DMS53 treated with DMSO at 0.1 percent for 48 hours (cell line): ENCODE results near the gene KY.

Experiments used
- DNase-seq: peaks from one replicate; lab custom pipeline; 2025; ENCODE audit not compliant: unreplicated experiment; lab: John Stamatoyannopoulos, UW

Gene KY

DNA sequence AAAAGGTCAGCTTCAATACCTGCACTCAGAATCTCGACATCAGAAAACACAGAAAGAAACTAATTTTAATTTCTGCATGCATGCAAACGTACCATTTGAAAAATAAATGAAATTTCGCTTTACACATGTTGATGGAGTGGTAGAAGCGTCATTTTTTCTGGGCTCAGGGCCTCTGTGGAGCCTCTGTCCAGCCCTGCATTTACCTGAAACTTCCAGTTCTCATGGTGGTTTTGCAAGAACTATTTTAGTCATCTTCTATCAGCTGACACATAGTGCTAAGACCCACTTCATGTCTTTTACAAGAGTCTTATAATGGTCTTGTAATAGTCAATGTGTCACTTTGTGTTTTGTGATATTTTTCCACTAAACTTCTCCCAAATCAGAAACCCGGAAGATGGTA is 5.3 kb downstream of the KY start:
- DNase-seq: no peak

DNA sequence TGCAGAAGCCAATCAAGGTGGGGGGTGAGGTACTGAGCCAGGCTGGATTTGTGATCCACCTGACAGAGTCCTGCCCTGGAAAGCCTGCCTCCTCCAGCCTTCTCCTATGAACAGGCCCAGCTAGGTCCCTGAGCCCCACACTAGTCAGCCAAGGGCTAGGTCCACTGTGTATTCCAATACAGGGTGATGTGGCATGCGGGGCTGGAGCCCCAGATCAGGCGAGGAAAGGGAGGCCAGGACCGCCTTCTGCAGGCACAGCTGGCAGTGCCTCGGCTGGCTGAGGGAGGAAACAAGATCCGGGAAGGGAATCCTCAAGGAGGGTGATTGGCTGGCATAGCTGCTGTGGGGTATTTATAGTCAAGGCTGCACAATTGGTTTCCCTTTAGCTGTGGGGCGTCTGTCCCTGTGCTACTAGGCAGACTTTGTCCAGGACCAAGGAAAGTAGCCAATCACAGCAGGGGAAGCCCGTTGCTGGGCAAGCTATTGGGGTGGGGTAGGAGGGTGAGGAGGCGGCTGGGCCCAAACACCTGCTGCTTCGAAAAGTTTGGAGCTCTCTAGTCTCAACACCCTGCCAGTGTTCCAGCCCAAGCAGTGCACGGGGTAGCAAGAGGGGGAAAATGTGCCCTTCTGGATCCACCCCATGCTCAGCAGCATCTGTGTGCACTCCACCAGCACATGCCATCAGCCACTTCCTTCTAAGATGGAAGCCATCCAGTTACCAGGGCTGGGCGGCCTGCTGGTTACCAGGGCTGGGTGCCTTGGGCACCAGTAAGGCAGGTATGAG is 5.9 kb downstream of the KY start:
- DNase-seq: no peak

DNA sequence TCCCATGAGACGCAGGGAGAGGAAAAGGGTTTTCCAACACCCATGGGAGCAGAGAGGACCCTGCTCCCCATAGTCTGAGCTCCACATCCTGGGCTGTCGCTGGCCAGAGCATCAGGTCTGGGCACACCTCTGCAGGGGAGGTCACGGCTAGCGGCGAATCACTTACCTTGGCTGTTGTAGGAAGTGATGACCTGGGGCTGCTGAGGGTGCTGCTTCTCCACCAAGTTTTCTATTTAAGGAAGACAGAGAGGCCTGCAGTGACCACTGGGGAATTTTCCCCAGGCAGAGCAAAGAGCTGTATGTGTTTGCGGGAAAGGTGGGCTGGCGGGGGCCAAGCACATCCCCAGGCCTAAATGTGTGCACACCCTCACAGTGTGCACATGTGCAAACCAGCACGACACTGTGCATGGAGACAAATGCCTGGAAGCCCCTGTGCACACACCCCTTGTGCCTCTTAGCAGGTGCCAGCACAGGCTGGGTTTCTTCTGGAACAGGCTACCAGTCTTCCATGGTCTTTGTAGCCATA is 7.6 kb downstream of the KY start:
- DNase-seq: no peak

DNA sequence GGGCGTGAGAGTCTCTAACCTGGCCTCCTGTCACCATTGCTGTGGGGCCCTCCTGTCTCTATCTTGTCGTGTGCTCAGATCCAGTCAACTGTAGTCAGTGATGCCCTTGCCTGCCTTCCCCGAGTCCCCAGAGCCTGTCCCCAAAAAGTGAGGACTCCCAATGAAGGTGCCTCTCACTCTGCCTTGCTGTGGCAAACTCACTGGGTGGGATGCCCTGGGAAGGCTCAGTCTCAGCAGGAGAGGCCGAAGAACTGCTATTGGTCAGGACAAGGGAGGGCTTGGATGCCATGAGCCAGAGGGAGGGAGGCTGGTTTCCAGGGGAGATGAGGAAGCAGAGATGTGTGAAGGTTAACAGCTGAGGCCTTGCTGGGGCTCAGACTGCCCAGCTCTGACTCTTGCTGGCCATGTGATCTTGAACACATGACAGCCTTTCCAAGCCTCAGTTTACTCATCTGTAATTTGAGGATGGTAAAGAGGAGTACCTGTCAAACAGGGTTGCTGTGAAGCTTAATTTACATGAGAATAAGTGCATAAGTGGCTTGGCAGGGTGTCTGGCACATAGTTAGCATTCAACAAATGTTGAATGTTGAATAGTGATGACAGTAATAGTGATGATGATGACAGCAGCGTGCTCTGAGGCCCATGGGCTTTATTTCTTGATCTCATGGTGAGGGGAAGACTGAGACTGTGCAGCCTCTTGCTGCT is 8.2 kb downstream of the KY start:
- DNase-seq: no peak

DNA sequence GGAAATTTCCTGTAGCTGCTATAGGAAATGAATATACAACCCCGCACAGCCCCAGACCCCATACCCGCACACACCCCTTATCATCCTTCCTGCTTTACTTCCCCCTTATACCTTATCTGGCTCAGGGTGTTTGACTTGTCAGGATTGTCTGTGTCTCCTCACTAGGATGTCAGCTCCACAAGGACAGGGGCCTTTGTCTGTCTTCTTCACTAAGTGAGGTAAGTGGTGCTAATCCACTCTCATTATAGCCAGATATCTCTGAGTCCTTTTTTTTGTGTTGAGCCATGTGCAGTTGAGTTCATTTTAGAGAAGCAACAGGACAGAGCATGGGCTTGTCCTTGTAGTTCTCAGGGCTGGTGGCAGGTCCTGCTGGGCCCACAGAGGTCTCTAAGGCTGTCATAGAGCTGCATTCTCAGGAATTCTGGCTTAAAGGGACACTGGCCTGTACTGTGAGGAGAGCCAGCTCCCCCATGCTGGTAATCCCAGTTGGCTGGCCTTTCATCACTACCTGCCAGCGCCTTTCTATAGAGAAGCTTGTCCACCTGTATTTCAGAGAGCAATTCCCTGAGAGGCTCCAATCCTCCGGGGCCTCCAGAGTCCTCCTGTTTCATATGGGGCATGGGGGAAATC is 9.0 kb downstream of the KY start:
- no peak for DNase-seq

DNA sequence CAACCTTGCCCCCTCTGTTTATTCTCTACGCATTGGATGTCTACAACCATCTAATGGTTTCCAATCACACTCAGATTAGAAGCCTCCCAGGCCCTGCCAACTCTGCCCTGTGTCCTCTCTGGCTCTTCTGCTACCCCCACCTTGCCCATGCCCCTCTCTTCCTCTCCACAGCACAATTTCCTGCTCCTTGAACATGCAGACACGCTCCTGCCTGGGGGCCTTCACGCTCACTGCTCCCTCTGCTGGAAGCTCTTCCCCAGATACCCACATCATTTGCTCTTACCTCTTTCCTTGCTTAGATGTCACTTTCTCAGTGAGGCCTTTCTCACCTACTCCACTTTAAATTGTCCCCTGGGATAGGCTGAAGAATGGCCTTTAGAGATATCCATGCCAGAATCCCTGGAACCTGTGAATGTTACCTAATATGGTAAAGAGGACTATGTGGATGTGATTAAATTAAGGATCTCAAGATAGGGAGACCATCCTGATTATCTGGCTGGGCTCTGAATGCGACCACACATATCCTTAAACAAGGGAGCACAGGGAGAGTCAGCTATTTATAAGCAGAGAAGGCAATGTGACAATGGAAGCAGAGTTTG is 9.9 kb downstream of the KY start:
- peak; percentile 4 for DNase-seq

DNA sequence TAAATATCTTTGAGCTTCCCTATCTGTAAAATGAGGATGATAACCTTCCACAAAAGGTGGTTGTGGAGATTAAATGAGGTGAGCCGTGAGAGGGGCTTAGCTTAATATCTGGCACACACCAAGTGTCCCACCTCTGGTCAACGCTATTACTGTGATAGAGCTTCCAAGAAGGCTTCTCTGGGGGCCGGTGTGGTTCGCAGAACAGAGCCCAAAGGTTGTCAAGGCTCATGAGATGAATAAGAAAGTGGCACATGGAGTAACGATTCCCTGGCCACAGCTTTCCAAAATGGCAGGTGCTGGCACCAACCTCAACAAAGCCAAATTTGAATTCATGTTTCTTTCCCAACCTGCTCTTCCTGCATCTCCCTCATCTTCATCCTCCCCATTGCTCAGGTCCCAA is 10.4 kb downstream of the KY start:
- DNase-seq: no peak

DNA sequence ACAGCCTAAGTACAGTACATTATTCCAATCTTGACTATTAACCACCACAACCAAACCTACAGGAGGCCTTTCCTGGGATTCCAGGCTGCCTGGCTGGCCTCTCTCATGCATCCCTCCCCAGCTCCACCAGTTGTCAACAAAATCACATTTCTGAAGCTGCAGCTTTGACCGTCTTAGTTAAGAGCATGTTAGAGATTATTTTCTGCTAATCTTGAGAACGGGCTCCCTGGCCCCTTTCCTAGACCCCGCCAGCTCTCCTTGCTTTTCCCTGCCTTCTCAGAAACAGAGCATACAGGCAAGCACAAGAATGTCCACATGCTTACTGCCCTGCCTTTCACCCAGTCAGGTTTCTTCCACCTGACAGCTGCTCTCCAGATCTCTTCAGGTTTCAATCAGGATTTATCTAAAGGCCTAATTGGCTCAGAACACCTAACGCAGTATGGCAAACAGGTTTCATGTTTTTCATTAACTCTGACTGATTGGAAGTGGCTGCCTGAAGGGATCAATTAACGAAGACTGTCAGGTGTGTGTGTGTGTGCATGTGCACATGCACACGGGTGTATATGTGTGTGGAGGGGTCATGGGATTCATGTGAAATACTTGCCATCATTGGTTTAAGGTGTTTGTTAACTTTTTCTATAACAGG is 12.3 kb downstream of the KY start:
- no peak for DNase-seq

DNA sequence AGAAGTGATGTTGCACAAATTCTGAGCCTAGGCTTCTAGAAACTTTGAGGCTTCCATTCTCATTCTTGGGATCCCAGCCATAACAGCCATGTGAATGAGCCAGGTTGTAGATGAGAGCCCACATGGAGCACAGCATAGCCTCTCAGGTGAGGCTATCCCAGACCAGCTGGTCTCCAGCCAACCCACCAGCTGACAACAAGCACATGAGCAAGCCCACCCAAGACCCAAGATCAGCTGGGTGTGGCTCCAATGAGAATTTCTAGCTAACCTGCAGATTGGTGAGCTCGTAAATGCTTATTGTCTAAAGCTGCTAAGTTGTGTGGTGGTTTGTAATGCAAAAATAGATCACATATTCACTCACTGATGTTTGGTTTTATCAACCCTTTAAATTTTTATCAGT is 14.4 kb downstream of the KY start:
- DNase-seq: no peak

DNA sequence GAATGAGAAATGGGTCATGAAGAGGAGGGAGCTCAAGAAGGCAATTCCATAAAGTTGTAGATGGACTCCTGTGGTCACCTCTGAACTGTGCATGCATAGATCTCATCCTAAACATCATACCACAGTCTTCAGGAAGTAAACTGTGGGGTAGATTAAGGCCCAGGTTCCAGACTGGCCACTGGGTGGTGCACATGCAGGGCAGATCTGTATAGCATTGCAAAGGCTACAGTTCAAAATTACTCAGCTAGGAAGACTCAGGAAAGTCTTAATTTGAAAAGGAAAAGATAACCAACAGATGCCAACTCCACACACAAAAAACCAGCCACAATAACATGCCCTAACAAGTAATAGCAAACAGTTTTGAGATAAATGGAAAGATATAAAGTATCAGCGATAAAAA is 20.3 kb downstream of the KY start:
- no peak for DNase-seq

DNA sequence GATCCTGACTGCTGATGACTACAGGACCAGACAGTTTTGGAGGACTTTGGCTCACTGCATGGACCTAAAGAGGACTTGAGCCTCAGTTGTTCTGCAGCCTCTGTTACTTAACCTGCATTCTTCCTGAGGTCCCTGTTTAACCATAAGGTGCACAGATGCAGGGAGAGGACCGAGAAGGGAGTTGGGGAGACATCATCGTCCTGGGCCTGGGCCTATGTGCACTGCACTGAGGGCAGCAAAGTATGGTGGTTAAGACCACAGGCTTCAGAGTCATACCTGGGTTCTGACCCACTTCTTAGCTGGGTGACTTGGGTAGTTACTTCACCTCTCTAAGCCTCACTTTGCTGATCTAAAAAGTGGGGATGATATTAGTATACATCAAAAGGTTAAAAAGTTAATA is 21.9 kb downstream of the KY start:
- no peak for DNase-seq

DNA sequence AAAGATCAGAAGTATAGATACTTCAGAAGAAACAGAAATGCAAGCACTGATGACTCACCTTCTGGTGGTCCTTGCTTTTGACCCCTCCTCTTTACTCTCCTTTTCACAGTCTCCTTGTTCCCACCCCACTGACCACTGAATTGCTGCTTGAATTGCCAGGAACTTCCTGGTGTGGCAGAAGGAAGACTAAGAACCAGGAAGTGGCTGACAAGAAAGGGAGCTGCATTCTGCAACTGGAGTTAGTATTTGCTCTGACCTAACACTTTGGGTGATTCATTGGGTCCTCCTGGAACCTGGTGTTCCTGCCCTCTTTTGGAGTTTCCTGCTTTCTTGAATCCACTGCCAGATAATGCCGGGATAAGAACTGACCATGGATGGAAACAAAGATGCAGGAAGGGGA is 23.0 kb downstream of the KY start:
- peak; percentile 17 for DNase-seq

DNA sequence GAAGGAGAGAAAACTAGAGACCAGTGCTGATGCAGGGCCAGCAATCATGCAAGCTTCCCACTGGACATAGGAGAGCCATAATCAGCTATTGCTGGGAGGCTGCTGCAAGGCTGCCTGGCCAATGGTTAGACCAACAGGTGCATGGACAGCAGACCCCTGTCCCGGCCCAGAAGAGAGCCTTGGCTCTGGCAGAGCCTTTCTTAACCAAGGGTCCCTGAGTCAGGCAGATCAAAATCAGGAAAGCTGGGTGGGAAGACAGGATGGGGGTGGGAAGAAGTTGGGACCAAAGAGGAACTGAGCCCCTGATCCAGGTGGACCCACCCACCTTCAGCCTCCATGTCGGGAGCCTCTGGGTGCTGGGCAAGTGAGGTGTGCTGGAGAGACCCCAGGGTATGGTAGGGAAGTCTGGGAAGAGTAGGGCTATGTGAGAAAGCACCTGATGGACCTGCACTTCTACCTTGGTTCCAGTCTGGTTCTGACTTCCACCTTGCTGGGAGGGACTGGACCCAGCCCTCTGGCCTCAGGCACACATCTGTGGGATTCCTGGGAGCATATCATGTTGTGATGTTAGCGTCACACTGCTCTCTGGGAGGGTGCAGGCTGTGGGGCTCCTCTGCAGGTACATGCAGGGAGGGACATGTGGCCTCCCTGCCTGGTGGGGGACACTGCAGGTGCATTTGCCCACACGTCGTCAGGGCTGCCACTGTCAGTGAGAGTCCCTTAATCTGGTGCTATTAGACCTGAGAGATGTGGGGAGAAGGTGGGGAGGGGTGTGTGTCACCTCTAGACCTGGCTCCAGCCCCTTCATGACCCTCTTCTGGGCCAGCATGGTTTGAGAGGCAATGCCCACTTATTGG is 24.7 kb downstream of the KY start:
- no peak for DNase-seq

DNA sequence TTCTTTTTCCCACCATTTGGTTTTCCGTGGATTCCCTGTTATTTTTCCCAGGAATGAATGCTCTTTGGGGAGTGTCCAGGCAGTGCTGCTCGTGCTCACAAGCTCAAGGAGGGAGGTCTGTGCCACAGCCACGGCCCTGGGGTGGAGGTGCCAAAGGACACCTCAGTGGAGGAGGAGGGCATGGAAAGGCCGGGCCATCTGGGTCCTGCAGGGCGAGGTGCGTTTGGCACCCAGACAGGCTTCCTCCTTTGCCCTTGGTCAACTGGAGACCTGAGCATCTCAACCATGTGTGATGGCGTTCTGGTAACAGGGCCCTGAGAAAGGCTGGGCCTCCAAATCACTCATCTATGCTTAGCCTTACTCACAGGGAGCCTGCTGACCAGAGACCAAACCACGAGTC is 25.4 kb downstream of the KY start:
- no peak for DNase-seq

DNA sequence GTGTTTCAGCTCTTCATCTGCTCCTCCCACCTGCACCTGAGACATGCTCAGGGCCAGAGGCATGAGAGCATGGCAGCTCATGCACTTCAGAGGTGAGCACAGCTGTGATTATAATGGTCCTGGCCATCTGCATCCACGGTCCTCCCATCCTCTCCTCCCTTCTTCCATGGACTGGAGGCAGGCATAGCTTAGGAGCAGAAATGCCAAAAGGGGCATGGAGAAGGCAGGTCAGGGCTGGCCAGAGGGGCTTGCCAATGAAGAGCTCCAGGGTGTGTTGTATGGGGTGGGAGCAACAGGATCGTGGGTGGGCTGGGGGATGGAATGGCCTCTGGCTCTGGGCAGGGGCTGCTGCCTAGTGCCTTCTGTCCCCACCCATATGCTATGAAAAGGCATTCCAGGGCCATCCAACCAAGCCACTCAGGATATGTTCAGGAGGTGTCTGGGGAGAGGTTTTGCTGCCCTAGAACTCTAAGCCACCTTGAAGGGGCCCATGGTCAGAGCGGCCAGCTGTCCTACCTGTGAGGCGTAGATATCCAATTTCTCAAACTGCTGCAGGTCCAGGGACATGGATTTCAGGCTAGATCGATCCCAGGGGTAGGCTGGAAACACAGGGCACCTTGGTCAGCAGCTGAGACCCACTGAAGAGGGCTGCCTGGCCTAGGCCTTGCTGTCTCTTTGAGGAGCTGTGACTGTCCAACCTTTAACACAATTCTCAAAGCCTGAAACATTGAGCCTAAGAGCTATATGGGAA is 26.1 kb downstream of the KY start:
- no peak for DNase-seq

DNA sequence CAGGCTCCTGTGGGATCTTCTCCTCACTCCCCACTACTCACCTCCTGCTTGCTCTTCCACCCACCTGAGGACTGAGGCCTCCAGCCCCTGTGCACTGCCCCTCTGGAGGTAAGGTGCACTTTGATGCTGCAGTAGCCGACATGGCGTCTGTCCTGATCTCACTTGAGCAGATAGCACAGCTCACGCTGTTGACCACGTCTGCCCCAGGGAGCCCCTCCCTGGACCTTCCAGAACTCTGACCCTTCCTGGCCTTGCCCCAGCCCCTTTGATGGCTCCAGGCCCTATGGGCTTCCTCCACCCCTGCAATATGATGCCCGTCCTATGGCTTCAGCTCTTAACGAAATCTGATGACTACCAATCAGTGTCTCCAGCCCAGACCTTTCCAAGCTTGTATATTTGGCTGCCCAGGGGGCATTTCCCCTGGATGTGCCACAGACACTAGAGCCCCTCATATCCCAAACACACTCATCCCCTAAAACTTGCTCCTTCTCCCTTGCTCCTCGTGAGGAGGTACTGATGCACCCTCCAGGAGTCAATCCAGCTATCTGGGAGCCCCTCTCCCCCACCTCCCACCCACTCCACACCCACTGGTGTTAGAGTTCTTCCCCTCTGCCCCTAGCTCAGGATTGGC is 27.1 kb downstream of the KY start:
- no peak for DNase-seq

DNA sequence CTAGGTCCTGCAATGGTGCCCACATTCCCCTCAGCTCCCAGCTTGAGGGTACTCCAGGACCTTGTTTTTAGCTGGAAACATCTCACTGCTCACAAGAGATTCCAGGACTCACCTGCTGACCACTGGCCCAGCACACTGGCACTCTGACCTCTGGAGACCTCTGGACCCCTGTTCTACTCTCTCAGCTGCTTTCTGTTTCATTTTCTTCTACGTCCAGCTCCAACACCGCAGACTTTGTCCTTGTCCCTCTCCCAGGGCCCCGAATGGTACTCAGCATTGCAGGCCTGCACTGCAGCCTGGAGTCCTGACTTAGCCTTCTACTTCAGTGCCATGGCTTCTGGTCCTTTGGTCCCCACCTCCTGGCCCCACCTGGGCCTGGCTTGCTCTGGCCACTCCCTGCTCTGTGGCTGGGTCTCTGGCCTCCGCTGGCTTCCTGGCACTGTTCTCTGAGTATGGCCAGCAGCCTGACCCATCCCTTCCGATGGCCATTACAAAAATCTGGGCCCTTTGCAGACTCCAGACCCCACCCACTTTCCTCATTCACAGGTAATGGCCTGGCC is 27.9 kb downstream of the KY start:
- no peak for DNase-seq

DNA sequence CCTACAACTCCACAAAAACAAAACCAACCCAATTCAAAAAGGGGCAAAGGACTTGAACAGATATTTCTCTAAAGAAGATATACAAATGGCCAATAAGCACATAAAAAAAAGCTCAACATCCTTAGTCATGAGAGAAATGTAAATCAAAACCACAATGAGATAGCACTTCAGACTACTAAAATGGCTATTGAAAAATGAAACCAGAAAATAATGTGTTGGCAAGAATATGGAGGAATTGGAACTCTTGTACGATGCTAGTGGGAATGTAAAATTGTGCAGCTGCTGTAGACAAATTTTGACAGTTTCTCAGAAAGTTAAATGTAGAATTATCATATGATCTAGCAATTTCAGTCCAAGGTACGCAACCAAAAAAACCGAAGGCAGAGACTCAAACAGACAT is 29.0 kb downstream of the KY start:
- no peak for DNase-seq
